SH-SY5Y (cell line): ENCODE data around the gene SYNE2.

Source experiments
- GATA2 ChIP-seq: IDR thresholded peaks from 2 replicates; pipeline ENCODE4 v1.6.1; 2011; ENCODE audit warnings: mild to moderate bottlenecking, low read depth, low read length
- GATA3 ChIP-seq: IDR thresholded peaks from 2 replicates; pipeline ENCODE4 v1.6.1; 2011; ENCODE audit warnings: low read depth, mild to moderate bottlenecking, low read length, moderate library complexity

GRCh38 chr14:64238049-64238448, 385.2 kb downstream of the SYNE2 start:
- TF ChIP-seq GATA2 = no peak
- no peak for TF ChIP-seq GATA3
